Fibroblast of skin of left quadriceps (primary cell): ENCODE data around the gene TCHP.
"Not testable (repeated sequence)": the region's sequence is repeated elsewhere in the genome, so short reads cannot be mapped to it uniquely, and the experiment has no call there.

Experiments used
- DNase-seq, 2 experiments: peaks; one replicate each; pipeline ENCODE4 v3.0.0-alpha.2; 2013; ENCODE audit warnings: low read depth in 2 of 2

TCHP gene

GRCh38 chr12:109879351-109880042 lies 20.6 kb upstream of the TCHP start:
- no peak for DNase-seq

- peak; percentile 54 to 59 for DNase-seq
These were observed 19.8 kb upstream of the TCHP start, which contains the start of gene GLTP for GRCh38 chr12:109880043-109880931. Gene GLTP, minus strand, starts transcription at chr12:109880541. Its CDS starts 167 bp downstream, at chr12:109880374.

- DNase-seq = no peak
These were observed 19.1 kb upstream of the TCHP start for GRCh38 chr12:109880938-109881337.

GRCh38 chr12:109881752-109882151 lies 18.3 kb upstream of the TCHP start:
- DNase-seq = no peak

GRCh38 chr12:109883461-109883860 lies 16.6 kb upstream of the TCHP start:
- DNase-seq = no peak

- no peak for DNase-seq
These were observed 14.5 kb upstream of the TCHP start for GRCh38 chr12:109885616-109886015.

GRCh38 chr12:109888179-109889020 lies 11.7 kb upstream of the TCHP start:
- DNase-seq = peak; percentile 80 to 84

GRCh38 chr12:109890620-109891170 lies 9.4 kb upstream of the TCHP start:
- no peak for DNase-seq

GRCh38 chr12:109891731-109892130 lies 8.3 kb upstream of the TCHP start:
- not testable (repeated sequence) for DNase-seq

GRCh38 chr12:109892165-109892715 lies 7.8 kb upstream of the TCHP start:
- DNase-seq = no peak

- DNase-seq = no peak
These were observed 7.3 kb upstream of the TCHP start for GRCh38 chr12:109892748-109893147.

- no peak for DNase-seq
These were observed 6.6 kb upstream of the TCHP start for GRCh38 chr12:109893261-109893995.

- no peak for DNase-seq
These were observed 5.1 kb upstream of the TCHP start for GRCh38 chr12:109894939-109895338.

- DNase-seq = no peak
These were observed 3.9 kb upstream of the TCHP start for GRCh38 chr12:109896188-109896587.

- no peak for DNase-seq
These were observed 3.0 kb upstream of the TCHP start for GRCh38 chr12:109897029-109897428.

- DNase-seq = not testable (repeated sequence)
These were observed 729 bp upstream of the TCHP start for GRCh38 chr12:109899345-109899744.

GRCh38 chr12:109900752-109901580 lies 892 bp downstream of the TCHP start:
- no peak for DNase-seq

- DNase-seq = no peak
These were observed 2.9 kb downstream of the TCHP start for GRCh38 chr12:109902891-109903418.

GRCh38 chr12:109905301-109905700 lies 5.2 kb downstream of the TCHP start:
- no peak for DNase-seq
